Esophagus muscularis mucosa (tissue), 4 donors: ENCODE results near the gene TCEANC2. TPM values are rescaled to one million over a fixed set of nuclear protein-coding genes. Genes with fewer than 3 reads are reported as not detected.
A peak's percentile ranks its signal among the peaks of the same experiment; 100 is the strongest.

Source experiments
- DNase-seq: peaks from one replicate; pipeline ENCODE4 v3.0.0-alpha.2; 2017; ENCODE audit errors: extremely low spot score
- H3K27ac ChIP-seq, 4 donors: fragments of 200-600 bp; sonication (generic); replicated peaks in 1 of 4; 1 replicate in 3 of 4; 2 replicates in 1 of 4; pipeline ENCODE4 v1.5.1; 2016 to 2019; ENCODE audit warnings: mild to moderate bottlenecking in 1 of 4
- H3K27me3 ChIP-seq, 4 donors: fragments of 200-600 bp; sonication (generic); one replicate each; pipeline versions ENCODE4 v1.5.1 to v1.6.0; 2016 to 2019
- H3K36me3 ChIP-seq, 4 donors: fragments of 200-600 bp; sonication (generic); one replicate each; pipeline ENCODE4 v1.5.1; 2016 to 2019
- H3K4me1 ChIP-seq, 4 donors: fragments of 200-600 bp; sonication (generic); one replicate each; pipeline ENCODE4 v1.5.1; 2016 to 2019
- H3K4me3 ChIP-seq, 4 donors: fragments of 200-600 bp; sonication (generic); 1 replicate in 2 of 4; 2 replicates in 2 of 4; pipeline ENCODE4 v1.5.1; 2016 to 2019; ENCODE audit warnings: mild to moderate bottlenecking in 4 of 4, moderate library complexity in 1 of 4
- H3K9me3 ChIP-seq, 4 donors: fragments of 200-600 bp; sonication (generic); 1 replicate in 3 of 4; 2 replicates in 1 of 4; pipeline ENCODE4 v1.5.1; 2016 to 2019
- CTCF ChIP-seq, 3 experiments: fragments of 200-600 bp in 2 of 3; fragments of 450-650 bp in 1 of 3; sonication (generic) in 2 of 3; IDR thresholded peaks; one replicate each; pipeline ENCODE4 v1.5.1; 2017 to 2019; ENCODE audit warnings: antibody characterized with exemption in 3 of 3, mild to moderate bottlenecking in 2 of 3, moderate library complexity in 1 of 3
- EP300 ChIP-seq: sonication (generic); formaldehyde crosslinking; IDR thresholded peaks from one replicate; pipeline ENCODE4 v1.6.1; 2017; ENCODE audit warnings: antibody characterized with exemption
- POLR2A ChIP-seq: fragments of 450-650 bp; IDR thresholded peaks from one replicate; pipeline ENCODE4 v1.6.1; 2017; ENCODE audit warnings: antibody characterized with exemption, moderate library complexity, mild to moderate bottlenecking, low read depth
- POLR2AphosphoS5 ChIP-seq, 2 donors: sonication (generic); formaldehyde crosslinking; IDR thresholded peaks; one replicate each; pipeline ENCODE4 v1.6.1; 2017; ENCODE audit warnings: antibody characterized with exemption in 2 of 2
- WGBS: methylation state at CpG from one replicate; pipeline ENCODE4 v1.1.5; 2018; 5-methylcytosine and 5-hydroxymethylcytosine counted together
- intact Hi-C: fragments of 100-400 bp; cut with DNase I; formaldehyde crosslinking; loops from one replicate; pipeline ENCODE4 v1.15.1; 2023
- total RNA-seq, 4 donors: library from RNA; depleted of rRNA; stranded (reverse); fragments of >200 nt; gene quantifications; one replicate each; pipeline versions ENCODE4 v1.1.0 to v1.2.1, GENCODE V29; 2016

Gene TCEANC2
- total RNA-seq, 4 donors from 2014 or later: 4.8 to 8.6 (median 7.1) TPM

- DNase-seq: no peak
- 66% methylated on average over 32 of the region's 33 CpGs for WGBS
Observed at GRCh38 chr1:54120698-54121481, 67.5 kb downstream of the TCEANC2 start.

DNA sequence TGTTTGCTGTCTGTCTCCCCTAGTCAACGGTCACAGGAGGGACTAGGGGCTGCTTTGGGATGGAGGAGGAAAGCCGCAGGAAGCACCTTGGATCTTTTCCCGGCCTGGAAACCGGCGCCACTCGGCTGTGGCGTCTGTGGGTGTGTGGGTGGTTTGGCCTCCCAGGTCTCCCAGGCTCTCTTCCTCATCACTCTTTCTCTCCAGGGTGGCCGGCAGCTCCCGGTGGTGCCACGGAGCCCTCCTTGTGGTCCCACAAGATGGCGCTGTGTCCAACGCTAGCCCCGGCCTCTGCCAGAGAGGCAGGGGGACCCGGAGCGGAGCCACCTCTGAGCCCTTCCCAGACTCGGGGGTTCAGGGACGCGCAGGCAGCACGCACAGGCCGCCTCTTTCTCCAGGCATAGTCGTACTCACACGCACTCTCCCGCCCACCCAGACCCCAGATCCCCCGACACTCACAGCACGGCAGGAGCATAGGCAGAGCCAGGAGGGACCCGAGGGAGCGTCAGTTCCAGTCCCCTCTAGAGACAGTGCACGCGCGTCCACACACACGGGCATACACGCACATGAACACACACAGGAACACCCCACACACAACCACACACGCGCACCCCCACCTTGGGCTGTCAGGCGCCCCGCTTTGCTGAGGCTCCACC lies 68.2 kb downstream of the TCEANC2 start:
- Histone ChIP-seq H3K9me3 (no peaks in the 10 kb centered on the region), H3K4me3 (peak overlapping the region; percentile 29 to 47 (median 33)), H3K27me3 (peaks cover 0 to 9% (median 0%) of the 10 kb centered on the region in 4 donors), H3K27ac (no peak overlapping the region), H3K36me3 (no peaks in the 10 kb centered on the region), H3K4me1 (peaks cover 8 to 14% (median 13%) of the 10 kb centered on the region in 4 donors)
- no peak for DNase-seq
- TF ChIP-seq POLR2AphosphoS5 (IDR thresholded peaks at IDR 0.05) (peak in 1 of 2 donors; percentile 36), EP300 (no peak), POLR2A (no peak), CTCF (IDR thresholded peaks at IDR 0.05) (peak; percentile 70 to 85 (median 79))
- intact Hi-C loops: loop anchor here (1.0 to 10.0 kb wide), 2 partner anchors 293 to 368 kb away; no protein-coding TSS in a partner anchor
- 8% methylated on average over 29 of the region's 36 CpGs for WGBS

More at GRCh38 chr1:54120698-54121481, 67.5 kb downstream of the TCEANC2 start:
- Histone ChIP-seq H3K27me3 (peaks cover 0 to 9% (median 0%) of the 10 kb centered on the region in 4 donors), H3K27ac (no peak overlapping the region), H3K4me3 (peak overlapping the region; percentile 29 to 47 (median 33)), H3K36me3 (no peaks in the 10 kb centered on the region), H3K9me3 (no peaks in the 10 kb centered on the region), H3K4me1 (peaks cover 8 to 14% (median 13%) of the 10 kb centered on the region in 4 donors)
- intact Hi-C loops: loop anchor here (1.0 to 10.0 kb wide), 2 partner anchors 294 to 368 kb away; no protein-coding TSS in a partner anchor
- TF ChIP-seq POLR2A (no peak), CTCF (IDR thresholded peaks at IDR 0.05) (no peak), POLR2AphosphoS5 (IDR thresholded peaks at IDR 0.05) (no peak), EP300 (no peak)

GRCh38 chr1:54122135-54122751 lies 68.8 kb downstream of the TCEANC2 start:
- Histone ChIP-seq H3K4me1 (peaks cover 8 to 14% (median 13%) of the 10 kb centered on the region in 4 donors), H3K36me3 (no peaks in the 10 kb centered on the region), H3K27ac (no peak overlapping the region), H3K9me3 (no peaks in the 10 kb centered on the region), H3K4me3 (peak overlapping the region in 3 of 4 donors; percentile 29 to 47 (median 31)), H3K27me3 (peaks cover 0 to 9% (median 0%) of the 10 kb centered on the region in 4 donors)
- no peak for DNase-seq
- intact Hi-C loops: loop anchor here (10.0 kb wide), 1 partner anchor 293 kb away; no protein-coding TSS in a partner anchor
- TF ChIP-seq CTCF (IDR thresholded peaks at IDR 0.05): no peak
- no peak for TF ChIP-seq POLR2AphosphoS5 (IDR thresholded peaks at IDR 0.05)
- no peak for TF ChIP-seq POLR2A
- no peak for TF ChIP-seq EP300
- WGBS: 66% methylated on average over 12 of the region's 14 CpGs

- no peak for DNase-seq
- Histone ChIP-seq H3K36me3 (no peaks in the 10 kb centered on the region), H3K9me3 (no peaks in the 10 kb centered on the region)
Observed at GRCh38 chr1:54122992-54123391, 69.6 kb downstream of the TCEANC2 start.

More at GRCh38 chr1:54122992-54123391, 69.6 kb downstream of the TCEANC2 start:
- TF ChIP-seq POLR2AphosphoS5 (IDR thresholded peaks at IDR 0.05) (no peak), CTCF (IDR thresholded peaks at IDR 0.05) (no peak), EP300 (no peak), POLR2A (no peak)
- Histone ChIP-seq H3K4me3 (no peak overlapping the region), H3K27me3 (peaks cover 0 to 9% (median 0%) of the 10 kb centered on the region in 4 donors), H3K4me1 (peaks cover 8 to 14% (median 13%) of the 10 kb centered on the region in 4 donors), H3K27ac (no peak overlapping the region)
- intact Hi-C loops: loop anchor here (10.0 kb wide), 1 partner anchor 292 kb away; no protein-coding TSS in a partner anchor
- 89% methylated on average over 8 of the region's 8 CpGs for WGBS
